HepG2 (cell line): ENCODE results near the gene SFMBT1. TPM values are rescaled to one million over a fixed set of nuclear protein-coding genes. Genes with fewer than 3 reads are reported as not detected.

Experiments
- ATAC-seq: fragments of 200-7000 bp; cut with Tn5 transposase; 3 replicates; pipeline ENCODE4 v1.9.1; 2020; ENCODE audit warnings: mild to moderate bottlenecking, moderate library complexity
- BruUV-seq: library from RNA; stranded (reverse); fragments of 400-500 nt; replicated peaks from 2 replicates; lab custom pipeline; 2021; lab: Mats Ljungman, UMichigan
- CTCF ChIA-PET: fragments of 300-600 bp; formaldehyde crosslinking; extraction: SDS; loops from one replicate; lab custom pipeline; 2021; ENCODE audit warnings: low total read pairs, inconsistent platforms, low intra/inter-chr PET ratio; lab: Yijun Ruan, JAX
- POLR2A ChIA-PET: fragments of 350-600 bp; sonication (Branson Sonifier 250); formaldehyde crosslinking; loops from one replicate; lab custom pipeline; 2020; ENCODE audit warnings: antibody characterized with exemption, inconsistent platforms; lab: Yijun Ruan, JAX
- DNase-seq: peaks from one replicate; pipeline ENCODE4 v3.0.0-alpha.2; 2015; ENCODE audit warnings: low spot score
- FAIRE-seq: peaks from 3 replicates; lab custom pipeline; 2011; peaks lifted over from hg19 to GRCh38; lab: Jason Lieb, UNC
- H2AFZ ChIP-seq: one replicate; pipeline ENCODE4 v1.6.1; 2011; ENCODE audit warnings: low read length, inconsistent platforms
- H3K27ac ChIP-seq: fragments of 300-600 bp; 3 replicates; pipeline ENCODE4 v1.8.0; 2011; ENCODE audit warnings: mixed run types, mild to moderate bottlenecking, mixed read lengths, low read length, inconsistent platforms; ENCODE audit not compliant: insufficient read depth; ENCODE audit errors: extremely low read length
- H3K27me3 ChIP-seq, 2 experiments: fragments of 200-600 bp in 1 of 2; 2 replicates in 1 of 2; 3 replicates in 1 of 2; pipeline versions ENCODE4 v1.6.0 to v1.8.0; 2011; ENCODE audit warnings: low read length in 2 of 2, mild to moderate bottlenecking in 2 of 2, moderate library complexity in 2 of 2, inconsistent platforms in 1 of 2; ENCODE audit not compliant: insufficient read depth in 2 of 2, control insufficient read depth in 1 of 2
- H3K36me3 ChIP-seq, 2 experiments: fragments of 200-600 bp in 1 of 2; replicated peaks in 1 of 2; 2 replicates in 1 of 2; 3 replicates in 1 of 2; pipeline versions ENCODE4 v1.5.1 to v1.8.0; 2011; ENCODE audit warnings: low read length in 2 of 2, inconsistent platforms in 1 of 2; ENCODE audit not compliant: insufficient read depth in 2 of 2, control insufficient read depth in 1 of 2
- H3K4me1 ChIP-seq: 2 replicates; pipeline ENCODE4 v1.5.1; 2012; ENCODE audit warnings: low read length, inconsistent platforms; ENCODE audit not compliant: insufficient read depth
- H3K4me2 ChIP-seq: 2 replicates; pipeline ENCODE4 v1.6.0; 2011; ENCODE audit warnings: low read depth, low read length, inconsistent platforms
- H3K4me3 ChIP-seq, 3 experiments: fragments of 200-600 bp in 1 of 3; sonication (generic), shearing (Covaris generic) in 1 of 3; replicated peaks in 1 of 3; 2 replicates each; pipeline ENCODE4 v1.5.1; 2011 to 2016; ENCODE audit warnings: low read length in 3 of 3, inconsistent platforms in 2 of 3, low read depth in 2 of 3, mild to moderate bottlenecking in 2 of 3, control low read depth in 1 of 3, mixed read lengths in 1 of 3; ENCODE audit not compliant: insufficient read depth in 1 of 3
- H3K79me2 ChIP-seq: one replicate; pipeline ENCODE4 v1.6.1; 2011; ENCODE audit warnings: low read length, inconsistent platforms; ENCODE audit not compliant: insufficient read depth
- H3K9ac ChIP-seq: 2 replicates; pipeline ENCODE4 v1.6.0; 2011; ENCODE audit warnings: mild to moderate bottlenecking, low read depth, low read length, inconsistent platforms; ENCODE audit not compliant: insufficient read depth
- H3K9me3 ChIP-seq: 2 replicates; pipeline ENCODE4 v1.5.1; 2012; ENCODE audit warnings: mild to moderate bottlenecking, low read length
- H4K20me1 ChIP-seq: 2 replicates; pipeline ENCODE4 v1.6.0; 2011; ENCODE audit warnings: inconsistent platforms, mild to moderate bottlenecking, low read length, moderate library complexity; ENCODE audit not compliant: insufficient read depth
- AKAP8 ChIP-seq: sonication (generic); formaldehyde crosslinking; IDR thresholded peaks from 2 replicates; pipeline ENCODE4 v1.5.1; 2020; ENCODE audit warnings: mild to moderate bottlenecking, missing genetic modification reagents
- ATF4 ChIP-seq, 2 experiments: fragments of 450-650 bp in 1 of 2; sonication (generic) in 1 of 2; formaldehyde crosslinking; IDR thresholded peaks; 2 replicates each; pipeline versions ENCODE4 v1.5.0 to v1.8.0; 2020 to 2022; ENCODE audit warnings: mild to moderate bottlenecking in 1 of 2, missing genetic modification reagents in 1 of 2
- ATF7-NPFF ChIP-seq: sonication (generic); formaldehyde crosslinking; IDR thresholded peaks from 2 replicates; pipeline ENCODE4 v1.8.1; 2023; ENCODE audit warnings: mild to moderate bottlenecking, low read depth, missing genetic modification reagents, moderate library complexity
- JARID2 ChIP-seq: sonication (generic); formaldehyde crosslinking; IDR thresholded peaks from 2 replicates; pipeline ENCODE4 v1.8.1; 2023; ENCODE audit warnings: missing genetic modification reagents, inconsistent platforms; ENCODE audit not compliant: insufficient replicate concordance
- NFIC ChIP-seq: IDR thresholded peaks from 2 replicates; pipeline ENCODE4 v1.6.1; 2012; ENCODE audit warnings: mild to moderate bottlenecking, low read length, inconsistent platforms
- SIX1 ChIP-seq: sonication (generic); formaldehyde crosslinking; IDR thresholded peaks from 2 replicates; pipeline ENCODE4 v1.4.0; 2020; ENCODE audit warnings: missing genetic modification reagents, borderline replicate concordance
- ZFP36L1 ChIP-seq: sonication (generic); formaldehyde crosslinking; IDR thresholded peaks from 2 replicates; pipeline ENCODE4 v1.8.0; 2022; ENCODE audit warnings: mild to moderate bottlenecking, missing genetic modification reagents, moderate library complexity
- ZNF280D ChIP-seq: sonication (generic); formaldehyde crosslinking; IDR thresholded peaks from 2 replicates; pipeline ENCODE4 v1.5.1; 2020; ENCODE audit warnings: mild to moderate bottlenecking, missing genetic modification reagents
- ZNF441 ChIP-seq: sonication (generic); formaldehyde crosslinking; IDR thresholded peaks from 2 replicates; pipeline ENCODE4 v1.7.0; 2021; ENCODE audit warnings: missing genetic modification reagents, borderline replicate concordance
- ZNF572 ChIP-seq: sonication (generic); formaldehyde crosslinking; IDR thresholded peaks from 2 replicates; pipeline ENCODE4 v1.5.1; 2020; ENCODE audit warnings: mild to moderate bottlenecking, missing genetic modification reagents
- ZNF772 ChIP-seq: sonication (generic); formaldehyde crosslinking; IDR thresholded peaks from 2 replicates; pipeline ENCODE4 v1.5.0; 2020; ENCODE audit warnings: mild to moderate bottlenecking, missing genetic modification reagents
- WGBS: methylation state at CpG from one replicate; pipeline ENCODE4 v1.1.6; 2017; ENCODE audit warnings: low lambda C conversion rate; 5-methylcytosine and 5-hydroxymethylcytosine counted together
- in situ Hi-C: cut with HindIII; loops from 2 replicates; pipeline ENCODE4 v1.10.0; 2017; ENCODE audit warnings: low pct_unique_long_range_greater_than_20kb; ENCODE audit not compliant: extremely low pct_ligation_motif_present
- intact Hi-C: fragments of 100-400 bp; cut with micrococcal nuclease; formaldehyde crosslinking; loops from one replicate; pipeline ENCODE4 v1.10.0; 2022; ENCODE audit not compliant: unreplicated experiment
- polyA plus RNA-seq, 8 experiments: library from polyadenylated mRNA; depleted of rRNA in 3 of 8; stranded (reverse) in 7 of 8; unstranded in 1 of 8; fragments of >200 nt; fragmentation: Illumina TruSeq in 4 of 8; extraction: Trizol in 4 of 8; gene quantifications; 2 replicates each; pipeline versions ENCODE4 v1.2.1 to v1.2.3, GENCODE V29; 2011 to 2016; ENCODE audit warnings: low read depth in 4 of 8, missing spikeins in 1 of 8, mixed read lengths in 1 of 8; ENCODE audit not compliant: insufficient read depth in 1 of 8
- total RNA-seq, 5 experiments: library from RNA; depleted of rRNA; stranded (reverse); fragments of >200 nt; fragmentation: Illumina TruSeq; extraction: Trizol; gene quantifications; 2 replicates each; pipeline ENCODE4 v1.2.3, GENCODE V29; 2016; ENCODE audit warnings: low read depth in 1 of 5
- TF ChIP-seq, protein P1 (sequence below): sonication (generic); formaldehyde crosslinking; IDR thresholded peaks from 2 replicates; pipeline ENCODE4 v1.4.0; 2020; ENCODE audit warnings: mild to moderate bottlenecking, missing genetic modification reagents
- TF ChIP-seq, protein P2 (sequence below): sonication (generic); formaldehyde crosslinking; IDR thresholded peaks from 2 replicates; pipeline ENCODE4 v1.8.0; 2022; ENCODE audit warnings: missing genetic modification reagents, low read depth, mild to moderate bottlenecking, borderline replicate concordance

The SFMBT1 gene
- total and polyA plus RNA-seq, 2 of the 13 experiments (the other 11 are each of a cell fraction or from before 2014, with no cell fraction given) = 3.8 to 12.8 TPM

DNA sequence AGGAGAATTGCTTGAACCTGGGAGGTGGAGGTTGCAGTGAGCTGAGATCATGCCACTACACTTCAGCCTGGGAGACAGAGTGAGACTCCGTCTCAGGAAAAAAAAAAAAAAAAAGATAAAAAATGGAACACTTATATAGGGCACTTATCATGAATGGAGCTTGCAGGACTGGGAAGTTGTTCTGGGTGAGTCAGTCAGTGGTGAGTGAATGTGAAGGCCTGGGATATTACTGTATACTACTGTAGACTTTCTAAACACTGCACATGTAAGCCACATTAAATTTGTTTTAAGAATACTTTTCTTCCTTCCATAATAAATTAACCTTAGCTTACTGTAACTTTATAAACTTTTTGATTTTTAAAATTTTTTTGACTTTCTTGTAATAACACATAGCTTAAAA is 59.8 kb downstream of the SFMBT1 start:
- Histone ChIP-seq H3K79me2 (peaks cover 3% of the 10 kb centered on the region), H3K9ac (no peak overlapping the region), H3K4me3 (no peak overlapping the region), H2AFZ (no peak overlapping the region), H4K20me1 (no peaks in the 10 kb centered on the region), H3K36me3 (no peaks in the 10 kb centered on the region), H3K4me1 (peaks cover 17% of the 10 kb centered on the region), H3K4me2 (no peak overlapping the region), H3K27me3 (no peaks in the 10 kb centered on the region), H3K27ac (no peak overlapping the region), H3K9me3 (no peaks in the 10 kb centered on the region)
- in situ Hi-C loops = no loop called here
- DNase-seq = no peak
- POLR2A ChIA-PET = no interaction called here
- CTCF ChIA-PET = no interaction called here
- no peak for FAIRE-seq
- WGBS = 100% methylated on average over 1 of the region's 1 CpG
- no TSS peak for BruUV-seq
- no peak for TF ChIP-seq ZNF280D (CRISPR knock-in tag)
- TF ChIP-seq ZNF772 (CRISPR knock-in tag) = no peak
- TF ChIP-seq, protein P1, sequence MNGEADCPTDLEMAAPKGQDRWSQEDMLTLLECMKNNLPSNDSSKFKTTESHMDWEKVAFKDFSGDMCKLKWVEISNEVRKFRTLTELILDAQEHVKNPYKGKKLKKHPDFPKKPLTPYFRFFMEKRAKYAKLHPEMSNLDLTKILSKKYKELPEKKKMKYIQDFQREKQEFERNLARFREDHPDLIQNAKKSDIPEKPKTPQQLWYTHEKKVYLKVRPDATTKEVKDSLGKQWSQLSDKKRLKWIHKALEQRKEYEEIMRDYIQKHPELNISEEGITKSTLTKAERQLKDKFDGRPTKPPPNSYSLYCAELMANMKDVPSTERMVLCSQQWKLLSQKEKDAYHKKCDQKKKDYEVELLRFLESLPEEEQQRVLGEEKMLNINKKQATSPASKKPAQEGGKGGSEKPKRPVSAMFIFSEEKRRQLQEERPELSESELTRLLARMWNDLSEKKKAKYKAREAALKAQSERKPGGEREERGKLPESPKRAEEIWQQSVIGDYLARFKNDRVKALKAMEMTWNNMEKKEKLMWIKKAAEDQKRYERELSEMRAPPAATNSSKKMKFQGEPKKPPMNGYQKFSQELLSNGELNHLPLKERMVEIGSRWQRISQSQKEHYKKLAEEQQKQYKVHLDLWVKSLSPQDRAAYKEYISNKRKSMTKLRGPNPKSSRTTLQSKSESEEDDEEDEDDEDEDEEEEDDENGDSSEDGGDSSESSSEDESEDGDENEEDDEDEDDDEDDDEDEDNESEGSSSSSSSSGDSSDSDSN (CRISPR knock-in tag) = no peak
- no peak for TF ChIP-seq ZNF572 (CRISPR knock-in tag)
- TF ChIP-seq, protein P2, sequence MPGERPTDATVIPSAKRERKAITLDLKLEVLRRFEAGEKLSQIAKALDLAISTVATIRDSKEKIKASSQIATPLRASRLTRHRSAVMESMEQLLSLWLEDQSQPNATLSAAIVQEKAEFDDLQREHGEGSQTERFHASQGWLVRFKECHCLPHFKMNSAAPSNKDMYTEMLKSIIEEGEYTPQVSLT = no peak
- no peak for TF ChIP-seq SIX1 (CRISPR knock-in tag)
- no peak for TF ChIP-seq ATF4 (CRISPR knock-in tag; IDR thresholded peaks at IDR 0.05)
- no peak for TF ChIP-seq ZFP36L1 (CRISPR knock-in tag)
- TF ChIP-seq ATF7-NPFF (CRISPR knock-in tag) = no peak
- TF ChIP-seq NFIC = no peak
- no peak for TF ChIP-seq AKAP8 (CRISPR knock-in tag)
- TF ChIP-seq ZNF441 (CRISPR knock-in tag) = no peak
- no peak for TF ChIP-seq JARID2 (CRISPR knock-in tag)
- intact Hi-C loops = loop anchor here (5.0 kb wide), 1 partner anchor 134 kb away; no protein-coding TSS in a partner anchor
- no peak for ATAC-seq
